Inflammatory macrophage (primary cell): ENCODE measurements around the gene LSM14A.

Experiments used
- DNase-seq, 2 donors: peaks; one replicate each; pipeline ENCODE4 v3.0.0-alpha.2; 2020 to 2022

LSM14A gene

GRCh38 chr19:34257559-34257924 lies 85.2 kb downstream of the LSM14A start:
- DNase-seq: no peak

DNA sequence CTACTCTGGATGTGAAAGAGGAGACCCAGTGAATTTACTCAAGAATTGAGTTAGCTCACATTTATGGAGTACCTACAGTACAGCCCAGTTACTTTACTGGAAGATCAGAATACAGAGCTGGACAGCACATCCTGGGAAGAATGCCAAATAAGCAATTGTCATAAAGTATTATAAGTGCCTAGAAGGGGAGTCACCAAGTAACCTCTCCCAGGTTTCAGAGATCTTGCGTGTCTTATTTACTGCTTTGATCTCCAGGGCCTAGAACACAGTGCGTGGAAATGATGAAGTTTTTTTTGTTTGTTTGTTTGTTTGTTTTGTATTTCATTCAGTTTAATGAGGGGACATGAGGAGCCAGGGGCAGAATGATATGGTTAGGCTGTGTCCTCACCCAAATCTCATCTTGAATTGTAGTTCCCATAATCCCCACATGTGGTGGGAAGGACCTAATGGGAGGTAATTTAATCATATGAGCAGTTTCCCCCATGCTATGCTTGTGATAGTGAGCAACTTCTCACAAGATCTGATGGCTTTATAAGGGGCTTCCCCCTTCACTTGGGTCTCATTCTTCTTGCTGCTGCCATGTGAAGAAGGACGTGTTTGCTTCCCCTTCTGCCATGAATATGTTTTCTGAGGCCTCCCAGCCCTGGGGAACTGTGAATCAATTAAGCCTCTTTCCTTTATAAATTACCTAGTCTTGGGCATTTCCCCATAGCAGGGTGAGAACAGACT lies 87.2 kb downstream of the LSM14A start:
- peak; percentile 41 to 59 for DNase-seq

DNA sequence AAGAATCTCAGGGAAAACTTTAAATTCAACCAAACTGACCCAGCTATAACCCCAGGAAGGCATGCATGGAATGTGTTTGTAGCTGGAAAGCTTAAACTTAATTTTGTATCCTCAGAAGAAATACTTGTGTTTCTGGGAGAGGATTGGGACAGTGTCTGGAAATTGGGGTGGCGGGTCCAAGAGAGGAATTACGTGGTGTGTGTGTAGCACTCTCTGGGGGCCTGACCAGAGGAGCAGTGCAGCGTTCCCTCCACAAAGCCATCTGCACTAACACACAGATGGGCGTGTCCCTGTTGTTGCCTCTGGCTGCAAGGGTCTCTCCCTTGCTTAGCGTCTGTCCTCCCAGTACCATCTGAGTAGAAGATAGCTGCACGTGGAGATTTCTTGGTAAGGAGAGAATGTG lies 88.5 kb downstream of the LSM14A start:
- no peak for DNase-seq

- no peak for DNase-seq
These were observed 89.2 kb downstream of the LSM14A start for GRCh38 chr19:34261334-34262109.

DNA sequence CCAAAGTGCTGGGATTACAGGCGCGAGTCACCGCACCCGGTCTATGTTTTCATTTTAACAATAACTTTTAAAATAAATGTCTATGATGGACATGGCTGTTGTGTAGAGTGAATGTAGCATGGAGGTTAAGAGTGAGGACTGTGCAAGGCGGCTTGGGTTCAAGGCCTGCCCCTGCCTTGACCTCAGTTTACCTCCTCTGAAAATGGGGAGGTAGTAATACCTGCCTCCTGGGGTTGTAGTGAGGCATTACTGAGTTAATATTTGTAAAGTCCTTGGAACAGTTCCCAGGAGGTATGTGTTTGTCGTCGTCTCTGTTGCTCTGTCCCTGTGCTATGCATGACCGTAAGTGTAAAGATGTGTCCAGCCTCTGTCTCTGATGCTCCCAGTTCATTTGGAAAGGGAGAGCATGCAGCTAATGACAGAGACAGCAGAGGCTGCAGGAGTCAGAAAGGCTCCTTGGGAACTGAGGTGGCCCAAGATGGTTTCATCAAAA lies 91.5 kb downstream of the LSM14A start:
- no peak for DNase-seq

DNA sequence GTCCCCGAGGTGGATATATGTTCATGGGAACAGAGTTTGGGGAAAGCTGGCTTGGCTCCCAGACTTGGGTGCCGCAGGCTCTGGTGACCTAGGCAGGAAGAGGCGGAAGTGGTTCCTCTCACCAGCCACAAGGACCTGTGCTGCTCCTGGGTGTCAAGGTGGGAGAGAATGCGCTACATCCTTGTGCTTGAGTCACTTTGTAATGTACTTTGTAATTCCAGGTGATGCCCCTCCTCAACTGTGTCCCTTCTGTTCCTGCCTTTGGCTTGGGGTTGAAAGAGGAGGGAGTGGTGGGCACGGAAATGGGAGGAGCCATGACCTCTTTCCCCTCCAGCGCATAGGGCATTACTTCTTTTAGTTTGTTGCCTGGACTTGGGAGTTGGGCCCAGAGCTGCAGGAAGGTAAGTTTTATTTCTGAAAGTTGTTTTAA lies 92.9 kb downstream of the LSM14A start:
- DNase-seq: no peak

- no peak for DNase-seq
These were observed 96.8 kb downstream of the LSM14A start for GRCh38 chr19:34269081-34269480.

DNA sequence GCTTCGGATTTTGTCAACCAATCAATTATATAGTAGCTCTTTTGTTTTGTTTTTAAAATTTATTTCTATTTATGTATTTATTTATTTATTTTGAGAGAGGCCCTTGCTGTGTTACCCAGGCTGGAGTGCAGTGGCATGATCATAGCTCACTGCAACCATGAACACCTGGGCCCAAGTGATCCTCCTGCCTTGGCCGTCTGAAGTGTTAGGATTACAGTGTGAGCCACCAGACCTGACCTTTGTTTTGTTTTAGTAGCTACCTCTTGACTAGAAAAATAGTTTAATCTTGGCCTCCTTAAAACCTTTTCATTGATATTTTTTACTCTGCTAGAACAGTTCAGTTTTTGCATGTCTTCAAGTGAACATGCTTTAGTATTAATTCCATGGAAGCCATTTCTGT lies 97.2 kb downstream of the LSM14A start:
- DNase-seq: no peak

- peak; percentile 84 to 94 for DNase-seq
These were observed 97.8 kb downstream of the LSM14A start for GRCh38 chr19:34269968-34270621.

DNA sequence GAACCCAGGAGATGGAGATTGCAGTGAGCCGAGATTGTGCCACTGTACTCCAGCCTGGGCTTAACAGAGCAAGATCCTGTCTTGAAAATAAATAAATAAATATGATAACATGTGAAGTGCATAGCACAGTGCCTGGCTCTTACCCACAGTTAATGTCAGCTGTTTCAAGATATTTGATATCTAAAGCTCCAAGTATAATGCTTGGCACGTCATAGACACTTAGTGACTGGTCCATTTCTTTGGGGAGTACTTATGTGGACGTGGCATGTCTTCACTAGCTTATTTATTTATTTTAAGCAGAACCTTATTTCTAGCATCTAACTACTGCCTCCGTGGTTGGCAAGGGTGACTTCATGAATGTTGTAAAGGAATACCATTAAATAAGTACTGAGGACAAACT lies 100.8 kb downstream of the LSM14A start:
- no peak for DNase-seq

- DNase-seq: no peak
These were observed 102.1 kb downstream of the LSM14A start for GRCh38 chr19:34274284-34274826.

DNA sequence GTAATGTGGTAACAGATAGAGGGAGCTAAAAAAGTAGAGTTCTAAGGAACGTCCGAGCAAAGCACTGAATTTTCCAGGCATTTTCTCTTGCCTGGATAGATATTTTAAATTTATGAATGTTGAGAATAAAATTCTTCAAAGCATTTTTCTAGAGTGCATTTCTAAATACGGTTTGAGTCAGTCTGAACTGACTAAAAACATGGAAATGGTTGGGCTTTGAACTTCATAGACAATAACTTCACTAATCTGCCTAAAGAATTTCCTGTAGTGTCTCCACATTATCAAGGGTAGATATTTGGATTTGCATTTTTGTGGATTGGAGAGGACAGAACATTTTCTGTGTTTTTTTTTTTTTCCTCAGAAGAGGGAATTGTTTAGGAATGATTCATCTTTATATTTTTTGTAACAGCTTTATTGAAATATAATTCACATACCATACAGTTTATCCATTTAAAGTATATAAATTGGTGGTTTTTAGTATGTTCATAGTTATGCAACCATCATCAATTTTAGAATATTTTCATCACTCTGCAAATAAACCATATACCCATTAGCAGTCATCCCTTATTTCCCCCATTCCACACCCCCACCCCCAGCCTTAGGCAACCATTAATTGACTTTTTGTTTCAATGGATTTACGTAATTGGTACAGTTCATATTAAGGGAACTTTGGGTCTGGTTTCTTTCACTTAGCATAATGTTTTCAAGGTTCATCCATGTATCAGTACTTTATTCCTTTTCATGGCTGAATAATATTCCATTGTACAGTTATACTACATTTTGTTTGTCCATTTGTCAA lies 102.7 kb downstream of the LSM14A start:
- DNase-seq: no peak

DNA sequence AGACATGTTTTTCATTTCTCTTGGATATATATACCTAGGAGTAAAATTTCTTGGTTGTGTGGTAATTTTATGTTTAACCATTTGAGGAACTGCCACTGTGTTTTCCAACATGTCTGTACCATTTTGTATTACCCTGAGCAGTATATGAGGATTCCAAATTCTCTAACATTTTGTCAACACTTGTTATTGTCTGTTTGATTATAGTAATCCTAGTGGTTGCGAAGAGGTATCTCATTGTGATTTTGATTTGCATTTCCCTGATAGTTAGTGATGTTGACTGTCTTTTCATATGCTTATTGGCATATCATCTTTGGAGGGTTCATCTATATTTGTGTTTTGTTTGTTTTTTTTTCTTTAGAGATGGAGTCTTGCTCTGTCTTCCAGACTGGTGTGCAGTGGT lies 103.4 kb downstream of the LSM14A start:
- DNase-seq: no peak

GRCh38 chr19:34276614-34277013 lies 104.3 kb downstream of the LSM14A start:
- no peak for DNase-seq

- DNase-seq: no peak
These were observed 104.9 kb downstream of the LSM14A start for GRCh38 chr19:34277244-34277643.

DNA sequence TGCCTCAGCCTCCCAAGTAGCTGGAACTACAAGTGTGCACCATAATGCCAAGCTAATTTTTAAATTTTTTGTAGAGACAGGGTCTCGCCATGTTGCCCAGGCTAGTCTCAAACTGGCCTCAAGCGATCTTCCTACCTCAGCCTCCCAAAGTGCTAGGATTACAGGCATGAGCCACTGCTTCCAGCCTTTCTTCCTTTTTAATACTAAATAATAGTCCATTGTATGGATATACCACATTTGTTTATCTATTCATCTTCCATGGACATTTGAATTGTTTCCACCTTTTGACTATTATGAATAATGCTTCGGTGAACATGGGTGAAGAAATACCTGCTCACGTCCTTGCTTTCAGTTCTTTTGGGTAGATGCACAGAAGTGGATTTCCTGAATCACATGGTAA lies 106.5 kb downstream of the LSM14A start:
- DNase-seq: no peak
